NCI-H2107 treated with DMSO at 0.1 percent for 48 hours (cell line): ENCODE data around the gene SLC16A12.
"Not testable (repeated sequence)": the region's sequence is repeated elsewhere in the genome, so short reads cannot be mapped to it uniquely, and the experiment has no call there.

ENCODE experiments used
- DNase-seq: peaks from one replicate; lab custom pipeline; 2025; ENCODE audit not compliant: unreplicated experiment; lab: John Stamatoyannopoulos, UW

The SLC16A12 gene

DNA sequence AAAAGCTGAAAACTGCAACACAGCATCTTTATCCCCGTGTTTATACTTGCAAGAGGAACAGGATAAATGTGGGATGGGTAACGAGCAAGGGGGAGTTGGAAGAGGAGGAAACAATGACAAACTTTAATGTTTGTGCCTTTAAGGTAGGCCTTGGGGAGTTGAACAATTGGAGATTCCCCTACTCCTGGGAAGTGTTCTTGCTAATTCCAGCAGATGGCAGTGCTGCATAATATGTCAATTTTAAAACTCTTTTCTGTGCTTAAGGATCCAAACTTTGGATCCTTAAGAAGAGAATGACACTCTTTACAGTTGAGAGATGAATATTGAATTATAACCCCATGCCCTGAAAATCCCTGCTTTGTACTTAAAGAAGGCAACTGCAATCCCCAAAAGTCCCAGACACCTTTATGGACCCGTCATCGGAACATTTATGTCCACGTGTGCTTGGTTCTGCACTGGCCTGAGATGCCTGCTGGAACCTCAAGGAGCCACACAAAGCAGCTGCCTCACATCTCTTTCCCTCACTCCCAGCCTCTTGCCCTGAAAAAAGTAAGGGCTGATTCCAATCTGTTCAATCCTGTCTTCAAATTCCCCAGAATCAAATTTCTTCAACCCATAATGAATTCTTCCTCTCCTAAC, 109.0 kb downstream of the SLC16A12 start:
- DNase-seq, result peak; percentile 18

DNA sequence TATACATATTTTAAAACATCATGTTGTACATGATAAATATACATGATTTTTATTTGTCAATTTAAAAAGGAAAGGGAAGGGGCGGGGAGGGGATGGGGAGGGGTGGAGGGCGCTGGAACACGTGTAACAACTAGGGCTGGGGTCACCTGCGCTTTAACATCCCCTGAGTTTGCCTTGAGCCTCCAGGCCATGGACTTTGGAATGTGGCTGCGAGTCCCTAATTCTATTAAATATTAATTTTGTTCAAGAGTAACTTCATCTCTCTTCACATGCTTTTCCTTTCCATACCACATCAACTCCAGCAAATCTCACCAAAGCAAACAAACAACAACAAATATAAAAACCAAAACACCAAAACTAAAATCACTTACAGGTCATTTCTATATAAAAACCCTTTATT, 110.4 kb downstream of the SLC16A12 start:
- no peak for DNase-seq

DNA sequence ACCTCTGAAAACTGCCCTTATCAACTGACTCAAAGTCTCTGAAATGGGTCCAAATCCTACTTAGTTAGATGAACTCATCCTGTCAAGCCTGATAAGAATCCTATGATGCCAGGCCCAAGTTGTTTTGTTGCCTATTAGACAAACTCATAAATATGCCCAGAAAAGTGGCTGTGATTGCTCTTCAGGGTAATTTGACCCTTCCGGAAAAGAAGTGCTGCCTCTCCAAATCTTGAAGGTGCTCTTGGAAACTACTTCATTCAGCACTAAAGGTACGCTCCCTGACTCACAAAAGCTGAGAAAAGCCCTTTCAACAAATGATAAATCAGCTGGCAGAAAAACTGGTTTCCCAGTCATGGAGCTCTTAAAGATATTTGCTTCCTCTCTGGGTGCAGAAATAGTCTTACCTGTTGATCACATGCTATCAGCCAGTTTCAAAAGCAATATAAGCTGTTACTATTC, 114.3 kb downstream of the SLC16A12 start:
- no peak for DNase-seq

DNA sequence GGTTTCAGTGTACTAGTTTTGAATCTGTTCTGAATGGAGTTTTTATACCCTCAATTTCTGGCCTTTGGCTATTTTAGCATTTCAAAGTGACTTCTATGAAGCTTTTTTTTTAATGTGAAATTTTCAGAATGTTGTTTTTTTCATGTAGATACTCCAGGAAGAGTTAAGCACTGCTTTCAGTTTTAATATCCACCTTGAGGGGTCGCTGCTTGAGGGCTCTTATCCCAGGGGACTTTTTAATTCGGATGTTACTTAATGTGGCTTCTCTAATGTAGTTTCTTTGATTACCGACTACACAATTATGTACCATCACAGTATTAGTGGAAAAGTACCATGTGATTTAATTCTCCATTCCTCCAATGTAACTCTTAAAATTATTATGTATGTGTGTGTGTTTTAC, 115.8 kb downstream of the SLC16A12 start:
- DNase-seq, result no peak

DNA sequence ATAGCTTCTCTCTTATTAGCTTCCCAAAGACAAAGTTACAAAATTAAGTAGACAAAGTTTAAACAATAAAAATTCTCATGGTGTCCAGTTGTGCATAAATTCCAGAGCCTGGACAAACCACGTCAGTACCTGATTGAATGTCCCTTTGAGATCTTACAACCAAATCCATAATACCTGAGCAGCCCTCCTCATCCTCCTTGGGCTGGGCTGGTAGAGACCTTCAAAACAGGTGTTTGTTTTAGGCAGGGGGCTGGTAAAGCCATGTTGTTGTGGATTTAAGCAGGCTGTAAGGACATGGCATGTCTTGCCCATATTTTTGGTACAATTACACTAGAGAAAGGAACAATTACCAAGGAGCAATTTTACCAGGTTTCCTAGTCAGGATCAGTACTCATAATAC, 118.9 kb downstream of the SLC16A12 start:
- no peak for DNase-seq

DNA sequence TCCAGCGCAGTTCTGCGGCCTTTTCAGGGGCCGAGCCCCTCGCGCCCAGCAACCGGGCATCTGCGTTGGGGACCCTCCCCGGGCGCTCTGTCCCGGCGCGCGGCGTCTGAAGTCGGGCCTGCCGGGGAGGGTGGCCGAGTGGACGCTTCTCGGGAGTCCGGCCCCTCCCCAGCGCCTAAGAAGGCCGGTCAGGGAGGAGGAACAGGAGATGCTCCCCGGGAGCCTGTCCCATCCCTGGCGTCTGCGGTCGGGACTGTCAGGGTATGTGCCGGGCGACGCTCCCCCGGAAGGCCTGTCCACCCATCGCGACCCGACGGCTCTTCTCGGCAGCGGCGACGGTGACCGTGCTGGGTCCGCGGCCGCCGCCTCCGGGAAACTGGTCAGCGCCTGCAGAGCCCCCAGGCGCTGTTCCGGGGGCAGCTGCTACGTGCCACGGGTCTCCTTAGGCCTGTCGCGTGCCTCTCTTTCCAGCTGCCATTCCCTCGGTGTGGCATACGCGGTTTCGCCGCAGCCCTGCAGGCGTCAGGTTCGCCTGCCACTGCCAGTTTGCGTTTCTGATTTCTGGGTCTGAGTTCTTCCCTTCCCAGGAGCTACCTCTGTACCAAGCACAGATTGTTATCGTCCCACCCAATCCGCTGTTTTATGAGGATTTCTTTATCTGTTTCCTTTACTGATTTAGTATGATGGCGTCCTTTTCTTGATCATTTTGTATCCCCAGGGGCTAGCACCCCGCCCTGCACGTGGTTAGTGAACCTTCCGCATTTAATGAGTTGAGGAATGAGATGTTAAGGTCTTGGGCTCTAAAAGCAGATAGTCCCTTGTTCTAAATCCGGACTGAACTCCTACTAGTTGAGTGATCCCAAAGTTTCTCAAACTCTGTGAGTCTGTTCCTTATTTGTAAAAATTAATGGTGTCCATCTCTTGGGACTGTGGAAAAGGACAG, 120.2 kb downstream of the SLC16A12 start:
- DNase-seq, result peak; percentile 13

DNA sequence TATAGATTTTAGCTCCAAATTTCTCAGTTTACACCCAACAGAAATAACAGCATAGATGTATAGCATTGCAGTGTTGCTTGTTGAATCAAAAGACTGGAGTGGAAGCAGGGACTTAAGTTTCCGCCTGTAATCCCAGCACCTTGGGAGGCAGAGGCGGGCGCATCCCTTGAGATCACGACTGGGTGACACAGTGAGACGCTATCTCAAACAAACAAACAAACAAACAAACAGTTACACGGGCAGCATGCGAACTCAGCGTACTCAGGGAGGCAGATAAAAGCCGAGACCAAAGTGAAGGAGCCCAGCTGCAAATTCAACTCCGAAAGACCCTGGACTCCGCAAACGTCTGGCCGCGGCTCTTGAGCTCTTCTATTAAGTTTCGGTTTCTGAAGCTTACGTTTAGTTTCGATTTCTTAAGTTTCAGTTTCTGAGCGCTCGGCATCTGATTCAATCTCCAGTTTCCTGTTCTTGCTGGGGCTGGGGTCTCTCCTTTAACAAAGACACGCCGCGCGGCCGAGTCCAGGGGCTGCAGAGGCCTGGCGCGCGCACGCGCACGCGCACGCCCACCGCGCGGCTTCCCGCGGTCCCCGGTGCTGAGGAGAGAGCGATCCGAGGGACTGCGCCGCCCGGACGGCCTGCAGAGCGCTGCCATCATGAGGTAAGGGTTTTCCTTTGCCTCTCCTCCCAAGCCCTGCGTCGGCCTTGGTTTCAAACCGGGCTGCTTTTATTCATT, 121.1 kb downstream of the SLC16A12 start, which contains the start of gene IFIT5:
IFIT5 (plus strand) TSS at position 423 of the 733 bp plus-strand sequence; CDS start at position 654, 231 bp downstream.
- DNase-seq, result peak; percentile 45

DNA sequence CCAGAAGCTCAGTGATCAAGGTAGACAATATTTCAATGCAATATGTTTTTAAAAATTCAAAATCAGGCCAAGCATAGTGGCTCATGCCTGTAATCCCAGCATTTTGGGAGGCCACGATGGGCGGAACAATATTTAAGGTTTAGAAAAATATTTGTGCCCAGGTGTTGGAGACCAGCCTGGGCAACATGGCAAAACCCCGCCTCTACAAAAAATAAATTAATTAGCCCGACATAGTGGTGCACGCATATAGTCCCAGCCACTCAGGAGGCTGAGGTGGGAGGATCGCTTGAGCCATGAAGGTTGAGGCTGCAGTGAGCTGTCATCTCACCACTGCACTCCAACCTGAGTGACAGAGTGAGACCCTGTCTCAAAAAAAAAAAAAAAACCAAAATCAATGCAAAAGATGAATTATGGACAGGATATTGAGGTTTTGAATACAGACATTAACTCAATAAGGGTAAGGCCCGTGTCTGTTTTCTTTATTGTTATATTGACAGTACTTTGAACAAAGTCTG, 121.9 kb downstream of the SLC16A12 start:
- DNase-seq, result no peak

DNA sequence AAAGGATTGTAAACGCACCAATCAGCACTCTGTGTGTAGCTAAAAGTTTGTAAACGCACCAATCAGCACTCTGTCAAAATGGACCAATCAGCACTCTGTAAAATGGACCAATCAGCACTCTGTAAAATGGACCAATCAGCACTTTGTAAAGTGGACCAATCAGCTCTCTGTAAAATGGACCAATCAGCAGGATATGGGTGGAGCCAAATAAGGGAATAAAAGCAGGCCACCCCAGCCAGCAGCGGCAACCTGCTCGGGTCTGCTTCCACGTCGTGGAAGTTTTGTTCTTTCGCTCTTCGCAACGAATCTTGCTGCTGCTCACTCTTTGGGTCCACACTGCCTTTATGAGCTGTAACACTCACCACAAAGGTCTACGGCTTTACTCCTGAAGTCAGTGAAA, 123.1 kb downstream of the SLC16A12 start:
- DNase-seq, result not testable (repeated sequence)

DNA sequence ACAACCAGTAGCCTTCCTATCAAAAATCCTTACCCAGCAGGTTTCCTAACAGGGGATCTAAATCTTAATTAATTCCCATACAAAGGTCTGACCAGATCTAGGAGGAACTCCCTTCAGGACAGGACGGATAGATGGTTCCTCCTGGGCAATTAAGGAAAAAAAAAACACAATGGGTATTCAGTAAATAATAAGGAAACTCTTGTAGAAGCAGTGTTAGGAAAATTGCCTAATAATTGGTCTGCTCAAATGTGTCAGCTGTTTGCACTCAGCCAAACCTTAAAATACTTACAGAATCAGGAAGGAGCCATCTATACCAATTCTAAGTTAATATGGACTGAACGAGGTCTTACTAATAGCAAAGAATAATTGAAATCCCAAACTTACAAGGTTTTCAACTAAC, 124.3 kb downstream of the SLC16A12 start:
- DNase-seq, result not testable (repeated sequence)

DNA sequence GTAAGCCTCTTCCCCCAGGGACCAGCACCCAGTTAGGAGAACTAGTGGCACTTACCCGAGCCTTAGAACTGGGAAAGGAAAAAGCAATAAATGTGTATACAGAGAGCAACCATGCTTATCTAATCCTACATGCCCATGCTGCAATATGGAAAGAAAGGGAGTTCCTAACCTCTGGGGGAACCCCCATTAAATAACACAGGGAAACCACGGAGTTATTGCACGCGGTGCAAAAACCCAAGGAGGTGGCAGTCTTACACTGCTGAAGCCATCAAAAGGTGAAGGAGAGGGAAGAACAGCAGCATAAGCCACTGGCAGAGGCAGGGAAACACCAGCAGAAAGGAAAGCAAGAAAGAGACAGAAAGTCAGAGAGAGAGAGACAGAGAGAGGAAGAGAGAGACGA, 124.8 kb downstream of the SLC16A12 start:
- not testable (repeated sequence) for DNase-seq

DNA sequence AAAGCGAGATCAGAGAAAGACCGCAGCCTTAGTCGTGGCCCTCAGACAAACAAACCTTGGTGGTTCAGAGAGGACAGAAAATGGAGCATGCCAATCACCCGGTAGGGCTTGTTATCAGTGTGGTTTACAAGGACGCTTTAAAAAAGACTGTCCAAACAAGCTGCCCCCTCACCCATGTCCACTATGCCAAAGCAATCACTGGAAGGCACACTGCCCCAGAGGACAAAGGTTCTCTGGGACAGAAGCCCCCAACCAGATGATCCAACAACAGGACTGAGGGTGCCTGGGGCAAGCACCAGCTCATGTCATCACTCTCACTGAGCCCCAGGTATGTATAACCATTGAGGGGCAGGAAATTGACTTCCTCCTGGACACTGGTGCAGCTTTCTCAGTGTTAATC, 126.1 kb downstream of the SLC16A12 start:
- not testable (repeated sequence) for DNase-seq

DNA sequence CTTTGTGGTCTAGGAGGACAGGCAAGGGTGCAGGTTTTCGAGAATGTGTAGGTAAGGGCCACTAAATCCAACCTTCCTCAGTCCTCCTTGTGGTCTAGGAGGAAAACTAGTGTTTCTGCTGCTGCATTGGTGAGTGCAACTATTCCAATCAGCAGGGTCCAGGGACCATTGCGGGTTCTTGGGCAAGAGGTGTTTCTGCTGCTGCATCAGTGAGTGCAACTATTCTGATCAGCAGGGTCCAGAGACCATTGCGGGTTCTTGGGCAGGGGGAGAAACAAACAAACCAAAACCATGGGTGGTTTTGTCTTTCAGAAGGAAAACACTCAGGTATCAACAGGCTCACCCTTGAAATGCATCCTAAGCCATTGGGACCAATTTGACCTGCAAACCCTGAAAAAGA, 127.6 kb downstream of the SLC16A12 start:
- not testable (repeated sequence) for DNase-seq

DNA sequence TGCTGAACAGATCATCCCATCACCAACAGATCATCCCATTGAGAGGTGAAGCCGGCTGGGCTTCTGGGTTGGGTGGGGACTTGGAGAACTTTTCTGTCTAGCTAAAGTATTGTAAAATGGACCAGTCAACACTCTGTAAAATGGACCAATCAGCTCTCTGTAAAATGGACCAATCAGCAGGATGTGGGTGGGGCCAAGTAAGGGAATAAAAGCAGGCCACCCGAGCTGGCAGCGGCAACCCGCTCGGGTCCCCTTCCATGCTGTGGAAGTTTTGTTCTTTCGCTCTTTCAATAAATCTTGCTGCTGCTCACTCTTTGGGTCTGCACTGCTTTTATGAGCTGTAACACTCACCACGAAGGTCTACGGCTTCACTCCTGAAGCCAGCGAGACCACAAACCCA, 129.2 kb downstream of the SLC16A12 start:
- not testable (repeated sequence) for DNase-seq

DNA sequence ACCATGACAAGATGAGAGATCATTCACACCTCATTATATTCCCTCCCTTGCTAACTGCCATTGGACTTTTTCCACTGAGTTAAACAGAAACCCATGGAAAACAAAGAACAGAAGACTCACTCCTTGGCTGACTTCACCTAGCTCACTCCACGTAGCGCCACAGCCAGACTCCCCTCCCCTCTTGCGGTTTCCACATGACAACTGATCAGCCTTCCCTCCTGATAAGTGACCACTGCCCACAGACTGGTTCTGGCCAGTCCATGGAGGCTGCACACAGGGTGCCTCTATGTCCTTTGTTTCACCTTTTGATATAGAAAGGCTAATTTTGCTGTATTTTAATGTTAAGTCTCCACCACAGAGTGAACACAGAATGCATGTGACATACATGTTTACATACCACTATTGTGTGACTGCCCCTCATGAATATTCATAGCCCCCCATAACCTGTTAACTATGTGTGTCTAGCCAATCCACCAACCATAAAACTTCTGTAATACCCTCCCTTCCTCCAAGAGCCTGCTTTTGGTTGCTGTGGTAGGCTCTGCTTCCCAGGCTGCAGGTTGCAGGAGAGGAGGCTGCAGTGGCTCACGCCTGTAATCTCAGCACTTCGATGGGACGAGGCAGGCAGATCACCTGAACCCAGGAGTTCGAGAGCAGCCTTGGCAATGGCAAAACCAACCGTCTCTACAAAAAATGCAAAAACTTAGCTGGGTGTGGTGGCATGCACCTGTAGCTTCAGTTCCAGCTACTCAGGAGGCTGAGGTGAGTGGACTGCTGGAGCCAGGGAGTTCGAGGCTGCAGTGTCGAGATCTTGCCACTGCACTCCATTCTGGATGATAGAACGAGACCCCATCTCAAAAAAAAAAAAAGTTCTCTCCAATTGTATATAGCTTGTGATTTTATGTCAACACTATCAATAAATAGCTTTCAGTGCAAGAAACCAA, 131.0 kb downstream of the SLC16A12 start:
- DNase-seq, result no peak

DNA sequence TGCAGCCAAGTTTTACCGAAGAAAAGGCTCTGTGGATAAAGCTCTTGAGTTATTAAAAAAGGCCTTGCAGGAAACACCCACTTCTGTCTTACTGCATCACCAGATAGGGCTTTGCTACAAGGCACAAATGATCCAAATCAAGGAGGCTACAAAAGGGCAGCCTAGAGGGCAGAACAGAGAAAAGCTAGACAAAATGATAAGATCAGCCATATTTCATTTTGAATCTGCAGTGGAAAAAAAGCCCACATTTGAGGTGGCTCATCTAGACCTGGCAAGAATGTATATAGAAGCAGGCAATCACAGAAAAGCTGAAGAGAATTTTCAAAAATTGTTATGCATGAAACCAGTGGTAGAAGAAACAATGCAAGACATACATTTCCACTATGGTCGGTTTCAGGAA, 132.4 kb downstream of the SLC16A12 start:
- no peak for DNase-seq

DNA sequence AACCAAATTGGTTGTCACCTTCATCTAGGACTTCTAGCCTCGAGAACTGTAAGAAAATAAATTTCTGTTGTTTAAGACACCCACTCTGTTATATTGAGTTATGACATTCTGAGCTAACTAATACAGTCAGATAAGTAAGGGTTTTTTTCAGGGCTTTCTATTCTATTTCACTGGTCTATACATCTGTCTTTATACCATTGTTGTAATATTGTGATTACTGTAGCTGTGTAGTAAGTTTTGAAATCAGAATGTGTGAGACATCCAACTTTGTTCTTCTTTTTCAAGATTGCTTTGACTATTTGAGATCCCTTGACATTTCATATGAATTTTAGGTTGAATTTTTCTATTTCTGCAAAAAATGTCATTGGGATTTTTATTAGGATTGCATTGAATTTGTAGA, 135.4 kb downstream of the SLC16A12 start:
- DNase-seq, result no peak

DNA sequence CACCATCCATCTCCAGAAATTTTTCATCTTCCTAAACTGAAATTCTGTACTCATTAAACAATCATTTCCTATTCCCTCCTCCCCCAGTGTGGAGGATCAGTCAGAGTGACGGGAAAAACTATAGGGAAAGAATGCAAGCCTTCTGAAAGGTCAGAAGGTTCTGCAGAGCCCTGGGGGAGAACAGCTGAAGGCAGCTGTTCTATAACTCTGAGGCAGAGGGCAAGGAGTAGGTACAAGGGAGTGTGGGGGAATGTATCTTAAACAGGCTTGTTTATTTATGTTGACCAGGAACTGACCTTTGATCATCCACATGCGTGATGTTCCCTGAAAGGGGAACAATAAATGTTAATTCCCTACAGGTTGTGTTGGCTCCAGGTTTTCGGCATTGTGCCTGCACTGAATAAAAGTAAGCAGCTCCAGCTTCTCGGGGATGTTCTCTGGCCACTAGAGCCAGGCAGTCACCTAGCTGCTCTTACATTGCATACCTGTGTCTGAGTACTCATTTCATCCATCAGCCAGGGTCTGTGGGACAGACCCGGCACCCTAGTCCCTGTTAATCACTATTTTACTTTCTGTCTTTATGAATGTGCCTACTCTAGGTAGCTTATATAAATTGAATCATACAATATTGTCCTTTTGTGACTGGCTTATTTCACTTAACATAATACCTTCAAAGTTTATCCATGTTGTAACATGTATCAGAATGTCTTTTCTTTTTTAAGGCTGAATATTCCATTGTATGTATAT, 137.2 kb downstream of the SLC16A12 start:
- DNase-seq, result no peak

DNA sequence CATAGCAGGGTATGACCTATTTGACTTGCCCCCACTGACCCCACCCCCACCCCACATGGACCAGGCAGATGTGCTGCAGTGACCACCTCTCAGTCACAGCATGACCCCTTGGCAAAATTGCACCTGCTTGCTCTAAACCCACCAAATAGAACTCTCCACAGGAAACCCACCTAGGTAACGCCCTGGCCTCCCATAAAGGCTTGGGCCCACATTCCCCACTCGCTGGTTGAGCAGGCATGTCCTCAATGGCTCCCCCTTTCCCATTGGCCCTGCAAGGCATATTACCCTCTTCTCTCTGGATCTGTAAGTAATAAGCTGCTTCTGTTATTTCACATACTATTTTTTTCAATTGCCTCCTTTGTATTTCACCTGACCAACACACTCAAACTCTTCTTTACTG, 140.3 kb downstream of the SLC16A12 start:
- DNase-seq, result no peak
